Spinal cord (tissue), 10 donors: ENCODE results near the gene TRIO. TPM values are rescaled to one million over a fixed set of nuclear protein-coding genes. Genes with fewer than 3 reads are reported as not detected.
"Not testable (repeated sequence)": the region's sequence is repeated elsewhere in the genome, so short reads cannot be mapped to it uniquely, and the experiment has no call there.

Experiments used
- DNase-seq, 6 donors: peaks; one replicate each; pipeline versions ENCODE4 v3.0.0 to v3.0.0-alpha.2; 2013 to 2015; ENCODE audit warnings: low spot score in 6 of 6, low read depth in 4 of 6
- H3K27ac ChIP-seq: one replicate; pipeline ENCODE4 v1.5.1; 2013; ENCODE audit warnings: low read depth, low read length, control low read depth
- H3K27me3 ChIP-seq: one replicate; pipeline ENCODE4 v1.6.1; 2013; ENCODE audit warnings: low read length; ENCODE audit not compliant: control insufficient read depth, insufficient read depth
- H3K36me3 ChIP-seq: one replicate; pipeline ENCODE4 v1.6.1; 2013; ENCODE audit warnings: low read length; ENCODE audit not compliant: control insufficient read depth, insufficient read depth
- H3K4me1 ChIP-seq: one replicate; pipeline ENCODE4 v1.6.1; 2013; ENCODE audit warnings: low read length; ENCODE audit not compliant: control insufficient read depth, insufficient read depth
- H3K4me3 ChIP-seq: one replicate; pipeline ENCODE4 v1.5.1; 2013; ENCODE audit warnings: low read depth, low read length, control low read depth
- H3K9me3 ChIP-seq: one replicate; pipeline ENCODE4 v1.6.1; 2013; ENCODE audit warnings: low read length; ENCODE audit not compliant: control insufficient read depth, insufficient read depth
- WGBS: methylation state at CpG from one replicate; pipeline ENCODE4 v1.1.5; 2013; ENCODE audit warnings: missing lambda C conversion rate; ENCODE audit not compliant: insufficient coverage; 5-methylcytosine and 5-hydroxymethylcytosine counted together
- long read RNA-seq, 4 donors: transcript quantifications; one replicate each; lab custom pipeline, GENCODE V29; 2026
- polyA plus RNA-seq, 2 donors: library from polyadenylated mRNA; unstranded; fragments of 120-200 nt; gene quantifications; one replicate each; pipeline ENCODE4 v1.2.1, GENCODE V29; 2013; ENCODE audit not compliant: insufficient read length in 2 of 2
- total RNA-seq, 2 donors: library from RNA; depleted of rRNA in 1 of 2; stranded (reverse); fragments of 120-200 nt in 1 of 2; fragments of >200 nt in 1 of 2; gene quantifications; one replicate each; pipeline versions ENCODE4 v1.2.3 to v1.2.4, GENCODE V29; 2013 to 2014
- donor health status: healthy.

Gene TRIO
- 100 to 1,000 TPM; 175 to 250 TPM for total RNA-seq
- 100 to 1,000 TPM; 230 to 253 TPM for polyA plus RNA-seq
- long read RNA-seq, donor 1, transcript TRIO-215 (3 exons, 861 nt), result major isoform, 6 of 74 reads
- long read RNA-seq, donor 1, partial matches to known transcripts, result 65 of 74 reads
- long read RNA-seq, donor 1, other reads (novel, unspliced or antisense), result 0 of 74 reads
- long read RNA-seq, donor 2, partial matches to known transcripts, result 5 of 10 reads
- long read RNA-seq, donor 2, other reads (novel, unspliced or antisense), result 0 of 10 reads
- long read RNA-seq, donor 3, partial matches to known transcripts, result 11 of 17 reads
- long read RNA-seq, donor 3, other reads (novel, unspliced or antisense), result 0 of 17 reads
- long read RNA-seq, donor 4, partial matches to known transcripts, result 27 of 29 reads
- long read RNA-seq, donor 4, other reads (novel, unspliced or antisense), result 0 of 29 reads

- under 1% methylated on average over 79 of the region's 79 CpGs for WGBS
- H3K9me3 ChIP-seq, result no peaks in the 10 kb centered on the region
Observed at GRCh38 chr5:14142827-14143545, at the start of gene TRIO. TRIO (plus strand) TSS chr5:14143342; CDS start chr5:14143726, 384 bp downstream.

GRCh38 chr5:14097380-14097779 lies 45.8 kb upstream of the TRIO start:
- DNase-seq, H3K9me3 ChIP-seq, H3K27ac ChIP-seq, H3K27me3 ChIP-seq, H3K4me1 ChIP-seq, H3K36me3 ChIP-seq, H3K4me3 ChIP-seq: not testable (repeated sequence)
- WGBS, result 100% methylated on average over 1 of the region's 2 CpGs

More at GRCh38 chr5:14142827-14143545, at the start of gene TRIO:
- peak within 1 kb of the TSS; percentile 88 for H3K27ac ChIP-seq
- H3K4me1 ChIP-seq, result peaks cover 28% of the 10 kb centered on the region
- DNase-seq, result peak; percentile 92 to 99 (median 94)
- no peaks in the 10 kb centered on the region for H3K36me3 ChIP-seq
- peak within 1 kb of the TSS; percentile 85 for H3K4me3 ChIP-seq
- H3K27me3 ChIP-seq, result no peaks in the 10 kb centered on the region

GRCh38 chr5:14097998-14098471 lies 45.1 kb upstream of the TRIO start:
- no peaks in the 10 kb centered on the region for H3K4me1 ChIP-seq
- no peak for DNase-seq
- no peak overlapping the region for H3K4me3 ChIP-seq
- no peaks in the 10 kb centered on the region for H3K36me3 ChIP-seq
- H3K27me3 ChIP-seq, result no peaks in the 10 kb centered on the region
- no CpG with 5 or more reads among the region's 1 CpG for WGBS
- H3K27ac ChIP-seq, result no peak overlapping the region
- H3K9me3 ChIP-seq, result no peaks in the 10 kb centered on the region

- Histone ChIP-seq H3K27ac (no peak overlapping the region), H3K9me3 (peaks cover 2% of the 10 kb centered on the region), H3K36me3 (no peaks in the 10 kb centered on the region), H3K4me1 (no peaks in the 10 kb centered on the region), H3K4me3 (no peak overlapping the region), H3K27me3 (no peaks in the 10 kb centered on the region)
- DNase-seq, result no peak
- 94% methylated on average over 5 of the region's 10 CpGs for WGBS
Observed at GRCh38 chr5:14100281-14100680, 42.9 kb upstream of the TRIO start.

- H3K36me3 ChIP-seq, result no peaks in the 10 kb centered on the region
- peaks cover 2% of the 10 kb centered on the region for H3K9me3 ChIP-seq
- DNase-seq, result no peak
- WGBS, result 36% methylated on average over 2 of the region's 2 CpGs
- H3K4me3 ChIP-seq, result no peak overlapping the region
- H3K27ac ChIP-seq, result no peak overlapping the region
- H3K27me3 ChIP-seq, result no peaks in the 10 kb centered on the region
- no peaks in the 10 kb centered on the region for H3K4me1 ChIP-seq
Observed at GRCh38 chr5:14101922-14102321, 41.2 kb upstream of the TRIO start.

GRCh38 chr5:14102666-14103065 lies 40.5 kb upstream of the TRIO start:
- Histone ChIP-seq H3K36me3 (no peaks in the 10 kb centered on the region), H3K27ac (no peak overlapping the region), H3K9me3 (peaks cover 2% of the 10 kb centered on the region), H3K4me3 (no peak overlapping the region), H3K27me3 (peaks cover 3% of the 10 kb centered on the region), H3K4me1 (no peaks in the 10 kb centered on the region)
- no peak for DNase-seq
- WGBS, result 43% methylated on average over 1 of the region's 1 CpG

GRCh38 chr5:14105718-14106410 lies 37.3 kb upstream of the TRIO start:
- Histone ChIP-seq H3K4me3 (no peak overlapping the region), H3K27me3 (peaks cover 6% of the 10 kb centered on the region), H3K9me3 (peaks cover 2% of the 10 kb centered on the region), H3K4me1 (no peaks in the 10 kb centered on the region), H3K27ac (no peak overlapping the region), H3K36me3 (no peaks in the 10 kb centered on the region)
- peak in 2 of 6 donors; percentile 24 to 58 for DNase-seq
- no CpG with 5 or more reads among the region's 2 CpGs for WGBS

- peaks cover 2% of the 10 kb centered on the region for H3K9me3 ChIP-seq
- no peak overlapping the region for H3K27ac ChIP-seq
- H3K4me1 ChIP-seq, result no peaks in the 10 kb centered on the region
- H3K4me3 ChIP-seq, result no peak overlapping the region
- no peaks in the 10 kb centered on the region for H3K36me3 ChIP-seq
- no peak for DNase-seq
- WGBS, result 78% methylated on average over 2 of the region's 8 CpGs
- H3K27me3 ChIP-seq, result peaks cover 6% of the 10 kb centered on the region
Observed at GRCh38 chr5:14107536-14107935, 35.6 kb upstream of the TRIO start.

- 37% methylated on average over 15 of the region's 21 CpGs for WGBS
- Histone ChIP-seq H3K27ac (no peak overlapping the region), H3K9me3 (peaks cover 2% of the 10 kb centered on the region), H3K4me3 (no peak overlapping the region), H3K27me3 (peaks cover 6% of the 10 kb centered on the region), H3K36me3 (no peaks in the 10 kb centered on the region), H3K4me1 (no peaks in the 10 kb centered on the region)
- DNase-seq, result peak in 4 of 6 donors; percentile 14 to 72 (median 38)
Observed at GRCh38 chr5:14108170-14108996, 34.8 kb upstream of the TRIO start.
